Measurements from ENCODE around the gene VRK1. TPM values are rescaled to one million over a fixed set of nuclear protein-coding genes. Genes with fewer than 3 reads are reported as not detected.

The VRK1 gene
- total and polyA plus RNA-seq, 2 of the 8 experiments (the other 6 are each of a cell fraction or from before 2014, with no cell fraction given): 24.2 to 64.8 TPM

GRCh38 chr14:96852823-96853422, 55.7 kb downstream of the VRK1 start (continued):
- peak in 1 of 3 experiments; percentile 61; a peak in 2 of 4 replicates for TF ChIP-seq CTCF (IDR thresholded peaks at IDR 0.05; ENCODE audit: control extremely low read depth in 1 of 3, insufficient read depth in 1 of 3, low read depth in 1 of 3, low read length in 3 of 3)
- TF ChIP-seq SIRT6 (IDR thresholded peaks at IDR 0.05; ENCODE audit: low read length): no peak
- peak; percentile 25 to 28; a peak in 3 of 4 replicates for TF ChIP-seq RAD21 (IDR thresholded peaks at IDR 0.05 in 1 of 2, conservative IDR thresholded peaks at IDR 0.05 in 1 of 2; ENCODE audit: low read depth in 2 of 2, low read length in 2 of 2)
- TF ChIP-seq YY1 (IDR thresholded peaks at IDR 0.05; ENCODE audit: low read depth, low read length): no peak
- TF ChIP-seq TEAD4 (IDR thresholded peaks at IDR 0.05; ENCODE audit: low read depth, low read length): no peak

Data from H1 (cell line).